Activated CD8-positive, alpha-beta T cell treated with anti-CD3 and anti-CD28 coated beads for 36 hours (primary cell): ENCODE results near the gene YARS1. TPM values are rescaled to one million over a fixed set of nuclear protein-coding genes. Genes with fewer than 3 reads are reported as not detected.

Source experiments
- ATAC-seq: fragments of 200-7000 bp; cut with Tn5 transposase; one replicate; pipeline ENCODE4 v1.10.0; 2021; ENCODE audit warnings: mild to moderate bottlenecking, moderate library complexity
- CTCF ChIA-PET: fragments of 350-600 bp; sonication (Branson Sonifier 250); formaldehyde crosslinking; loops from one replicate; lab custom pipeline; 2021; ENCODE audit warnings: antibody characterized with exemption; lab: Charles Lee
- POLR2A ChIA-PET: fragments of 350-600 bp; sonication (Branson Sonifier 250); formaldehyde crosslinking; loops from one replicate; lab custom pipeline; 2021; ENCODE audit warnings: antibody characterized with exemption; lab: Charles Lee
- DNase-seq: peaks from one replicate; pipeline ENCODE4 v3.0.0-alpha.2; 2020
- H3K27ac Mint-ChIP-seq: one replicate; pipeline ENCODE4 v1.8.0; 2021; ENCODE audit warnings: mild to moderate bottlenecking, mixed read lengths
- H3K27me3 Mint-ChIP-seq: one replicate; pipeline ENCODE4 v1.8.0; 2021; ENCODE audit warnings: mixed read lengths
- H3K36me3 Mint-ChIP-seq: one replicate; pipeline ENCODE4 v1.8.0; 2021; ENCODE audit warnings: low read depth, mixed read lengths
- H3K4me1 Mint-ChIP-seq: one replicate; pipeline ENCODE4 v1.8.0; 2021; ENCODE audit warnings: low read depth, mixed read lengths
- H3K4me3 Mint-ChIP-seq: one replicate; pipeline ENCODE4 v1.8.0; 2021; ENCODE audit warnings: mild to moderate bottlenecking, moderate library complexity, mixed read lengths
- H3K9me3 Mint-ChIP-seq: one replicate; pipeline ENCODE4 v1.8.0; 2021; ENCODE audit warnings: mixed read lengths
- intact Hi-C: fragments of 100-400 bp; cut with micrococcal nuclease; formaldehyde crosslinking; loops from one replicate; pipeline ENCODE4 v1.10.0; 2022
- total RNA-seq, 2 experiments: library from RNA; stranded (reverse); gene quantifications; one replicate each; pipeline ENCODE4 v1.2.3, GENCODE V29; 2021
- TF ChIP-seq, protein P1 (sequence below): fragments of 200-600 bp; IDR thresholded peaks from one replicate; pipeline ENCODE4 v1.8.0; 2022; ENCODE audit warnings: antibody characterized with exemption, mild to moderate bottlenecking

Gene YARS1
- total RNA-seq, 2 experiments from 2014 or later: 231 to 238 TPM

DNA sequence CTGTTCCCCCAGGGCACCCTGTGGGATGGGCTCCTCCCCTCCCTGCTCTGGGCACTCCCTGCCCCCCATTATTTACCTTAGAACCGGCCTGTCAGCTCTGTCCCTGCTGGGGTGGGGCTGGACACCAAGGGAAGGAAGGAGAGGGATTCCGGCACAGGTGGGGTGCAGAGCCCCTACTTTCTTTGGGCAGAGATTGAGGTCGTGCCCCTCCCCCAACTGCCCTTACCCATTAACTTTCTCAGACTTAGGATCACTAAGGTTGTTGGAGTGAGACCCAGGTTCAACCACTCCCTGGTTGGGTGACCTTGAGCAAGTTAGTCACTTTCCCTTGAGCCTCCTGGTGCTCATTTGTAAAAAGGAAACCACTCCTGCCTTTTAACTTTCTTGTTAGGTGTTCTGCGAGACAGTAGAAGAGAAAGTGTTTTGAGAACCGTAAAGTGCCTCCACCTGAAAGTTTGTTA, 57.6 kb downstream of the YARS1 start:
- CTCF ChIA-PET: interaction anchor here (2.6 to 3.1 kb wide), 2 partner anchors 14 to 47 kb away, joined by 10 to 17 read pairs; no protein-coding TSS in a partner anchor
- DNase-seq (no peak), ATAC-seq (peak; percentile 68)
- Mint-ChIP-seq H3K27me3 (peaks cover under 1% of the 10 kb centered on the region), H3K9me3 (no peaks in the 10 kb centered on the region), H3K36me3 (no peaks in the 10 kb centered on the region), H3K4me1 (peaks cover 26% of the 10 kb centered on the region), H3K27ac (no peak overlapping the region), H3K4me3 (no peak overlapping the region)
- TF ChIP-seq, protein P1, sequence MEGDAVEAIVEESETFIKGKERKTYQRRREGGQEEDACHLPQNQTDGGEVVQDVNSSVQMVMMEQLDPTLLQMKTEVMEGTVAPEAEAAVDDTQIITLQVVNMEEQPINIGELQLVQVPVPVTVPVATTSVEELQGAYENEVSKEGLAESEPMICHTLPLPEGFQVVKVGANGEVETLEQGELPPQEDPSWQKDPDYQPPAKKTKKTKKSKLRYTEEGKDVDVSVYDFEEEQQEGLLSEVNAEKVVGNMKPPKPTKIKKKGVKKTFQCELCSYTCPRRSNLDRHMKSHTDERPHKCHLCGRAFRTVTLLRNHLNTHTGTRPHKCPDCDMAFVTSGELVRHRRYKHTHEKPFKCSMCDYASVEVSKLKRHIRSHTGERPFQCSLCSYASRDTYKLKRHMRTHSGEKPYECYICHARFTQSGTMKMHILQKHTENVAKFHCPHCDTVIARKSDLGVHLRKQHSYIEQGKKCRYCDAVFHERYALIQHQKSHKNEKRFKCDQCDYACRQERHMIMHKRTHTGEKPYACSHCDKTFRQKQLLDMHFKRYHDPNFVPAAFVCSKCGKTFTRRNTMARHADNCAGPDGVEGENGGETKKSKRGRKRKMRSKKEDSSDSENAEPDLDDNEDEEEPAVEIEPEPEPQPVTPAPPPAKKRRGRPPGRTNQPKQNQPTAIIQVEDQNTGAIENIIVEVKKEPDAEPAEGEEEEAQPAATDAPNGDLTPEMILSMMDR: no peak
- intact Hi-C loops: loop anchor here (5.0 kb wide), 1 partner anchor 42 kb away; no protein-coding TSS in a partner anchor
- POLR2A ChIA-PET: interaction anchor here (2.1 kb wide), 1 partner anchor 13 kb away, joined by 8 read pairs; no protein-coding TSS in a partner anchor

DNA sequence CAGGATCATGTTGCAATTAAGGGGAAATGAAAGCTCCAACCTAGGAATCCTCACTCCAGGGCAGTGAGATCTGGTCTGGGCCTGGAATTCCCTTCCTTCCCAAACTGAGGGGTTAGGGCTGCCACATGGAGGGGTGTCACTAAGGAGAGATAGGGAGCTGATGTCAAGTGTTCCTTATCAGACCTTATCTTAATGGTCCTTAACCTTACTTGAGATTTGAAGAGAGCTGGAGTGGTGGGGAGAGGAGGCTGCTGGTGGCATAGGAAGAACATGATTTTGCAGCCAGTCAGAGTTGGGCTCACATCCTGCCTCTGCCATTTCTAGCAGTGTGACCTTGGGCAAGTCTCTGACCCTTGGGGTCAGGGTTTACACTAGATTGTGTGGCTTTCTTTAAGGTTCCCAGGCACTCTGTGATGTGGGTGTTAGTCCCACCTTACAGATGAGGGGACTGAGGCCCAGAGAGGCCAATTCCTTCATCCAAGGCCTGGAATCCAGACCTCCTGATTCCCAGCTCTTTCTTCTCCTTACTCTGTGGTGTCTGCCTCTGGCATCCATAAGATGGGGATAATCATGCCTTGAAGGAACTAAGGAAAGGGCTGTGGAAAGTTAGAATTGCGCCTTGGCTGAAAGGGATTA, 58.2 kb downstream of the YARS1 start:
- ATAC-seq (no peak), DNase-seq (no peak)
- intact Hi-C loops: loop anchor here (5.0 kb wide), 1 partner anchor 42 kb away; no protein-coding TSS in a partner anchor
- peaks cover 31% of the 10 kb centered on the region for H3K4me1 Mint-ChIP-seq
- H3K27ac Mint-ChIP-seq: no peak overlapping the region
- CTCF ChIA-PET: interaction anchor here (1.0 to 3.1 kb wide), 3 partner anchors 15 to 238 kb away, joined by 4 to 17 read pairs (median 10); no protein-coding TSS in a partner anchor
- no peaks in the 10 kb centered on the region for H3K36me3 Mint-ChIP-seq
- POLR2A ChIA-PET: interaction anchor here (2.1 kb wide), 1 partner anchor 14 kb away, joined by 8 read pairs; no protein-coding TSS in a partner anchor
- TF ChIP-seq, protein P1: no peak
- H3K9me3 Mint-ChIP-seq: no peaks in the 10 kb centered on the region
- no peak overlapping the region for H3K4me3 Mint-ChIP-seq
- peaks cover 4% of the 10 kb centered on the region for H3K27me3 Mint-ChIP-seq

DNA sequence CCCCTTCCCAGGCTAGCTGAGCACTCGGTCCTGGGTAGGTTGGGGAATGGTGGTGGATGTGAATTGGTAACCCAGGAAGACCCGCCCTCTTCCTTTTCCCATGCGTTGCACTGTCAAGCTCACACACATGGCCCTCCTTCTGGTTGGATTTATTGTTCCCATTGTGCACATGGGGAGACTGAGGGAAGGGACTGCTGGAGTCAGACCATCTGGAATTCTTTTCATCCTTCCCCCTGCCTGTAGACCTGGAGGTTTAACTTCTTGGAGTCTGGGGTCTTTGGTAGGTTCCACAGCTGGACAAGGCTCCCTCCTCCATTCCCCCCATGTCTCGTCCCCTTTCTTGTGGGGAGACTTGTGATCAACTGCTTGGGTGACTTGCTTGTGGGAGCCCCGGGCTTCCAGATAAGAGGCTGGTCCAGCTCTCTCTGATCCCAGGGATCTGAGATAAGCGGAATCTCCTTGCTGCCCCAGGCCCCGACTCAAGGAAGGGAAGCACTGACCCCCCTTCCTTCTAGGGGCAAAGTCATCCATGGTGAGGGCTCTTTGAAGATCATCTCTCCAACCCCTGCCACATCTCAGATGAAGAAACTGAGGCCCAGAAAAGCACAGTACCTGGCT, 58.9 kb downstream of the YARS1 start:
- Mint-ChIP-seq H3K9me3 (no peaks in the 10 kb centered on the region), H3K27me3 (peaks cover 4% of the 10 kb centered on the region), H3K4me3 (no peak overlapping the region), H3K27ac (no peak overlapping the region), H3K36me3 (no peaks in the 10 kb centered on the region), H3K4me1 (peaks cover 32% of the 10 kb centered on the region)
- ChIA-PET CTCF (interaction anchor here (1.0 to 3.1 kb wide), 3 partner anchors 15 to 238 kb away, joined by 4 to 17 read pairs (median 10); no protein-coding TSS in a partner anchor), POLR2A (interaction anchor here (0.6 to 2.1 kb wide), 2 partner anchors 15 to 1106 kb away, joined by 3 to 8 read pairs; no protein-coding TSS in a partner anchor)
- DNase-seq: no peak
- no peak for ATAC-seq
- TF ChIP-seq, protein P1: no peak
- intact Hi-C loops: loop anchor here (5.0 kb wide), 1 partner anchor 41 kb away; no protein-coding TSS in a partner anchor

DNA sequence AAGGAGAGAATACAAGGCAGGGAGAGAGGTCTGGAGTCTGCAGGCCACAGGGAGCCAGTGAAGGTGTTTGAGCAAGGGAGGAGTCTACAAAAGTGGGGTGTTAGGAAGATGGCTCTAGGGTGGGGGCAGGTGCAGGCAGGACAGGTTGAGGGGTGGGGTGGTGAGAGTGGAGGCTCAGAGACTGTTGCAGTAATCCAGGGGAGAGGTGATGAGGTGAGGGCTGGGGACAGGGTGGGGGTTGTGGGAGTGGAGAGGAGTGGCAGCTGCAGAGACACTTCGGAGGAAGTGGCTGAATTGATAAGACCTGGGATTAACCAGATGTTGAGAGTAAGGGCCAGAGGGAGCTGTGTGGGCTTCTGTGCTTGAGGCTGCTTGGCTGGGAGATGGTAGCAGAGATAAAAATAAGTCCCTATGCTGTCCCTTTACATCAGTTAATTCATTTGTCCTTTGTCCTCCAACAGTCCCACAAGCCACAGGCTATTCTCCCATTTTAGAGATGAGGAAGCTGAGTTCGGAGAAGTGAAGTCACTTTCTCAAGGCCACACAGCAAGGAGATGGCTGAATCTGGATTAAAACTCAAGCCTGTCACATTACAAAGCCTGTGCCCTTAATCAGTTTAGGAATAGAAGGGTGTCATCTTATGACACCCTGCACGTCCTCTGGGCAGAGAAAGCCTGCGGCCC, 59.8 kb downstream of the YARS1 start:
- Mint-ChIP-seq H3K36me3 (no peaks in the 10 kb centered on the region), H3K27me3 (peaks cover 4% of the 10 kb centered on the region), H3K27ac (no peak overlapping the region), H3K4me3 (no peak overlapping the region), H3K4me1 (peaks cover 32% of the 10 kb centered on the region), H3K9me3 (no peaks in the 10 kb centered on the region)
- no peak for DNase-seq
- TF ChIP-seq, protein P1: no peak
- CTCF ChIA-PET: interaction anchor here (2.6 to 3.1 kb wide), 2 partner anchors 16 to 45 kb away, joined by 10 to 17 read pairs; no protein-coding TSS in a partner anchor
- intact Hi-C loops: loop anchor here (5.0 kb wide), 1 partner anchor 40 kb away; no protein-coding TSS in a partner anchor
- POLR2A ChIA-PET: interaction anchor here (0.6 to 2.1 kb wide), 2 partner anchors 16 to 1106 kb away, joined by 3 to 8 read pairs; no protein-coding TSS in a partner anchor
- no peak for ATAC-seq
